Middle frontal gyrus (tissue), 1 donor: Measurements from ENCODE around the gene TICAM2.

ENCODE experiments used
- DNase-seq: peaks from one replicate; pipeline ENCODE4 v3.0.0-alpha.2; 2015; ENCODE audit warnings: low spot score; ENCODE audit errors: extremely low spot score

Gene TICAM2

GRCh38 chr5:115611873-115612272 is 9.6 kb upstream of the TICAM2 start:
- no peak for DNase-seq

GRCh38 chr5:115607935-115608334 is 5.7 kb upstream of the TICAM2 start:
- no peak for DNase-seq

GRCh38 chr5:115605436-115605835 is 3.2 kb upstream of the TICAM2 start:
- no peak for DNase-seq

- DNase-seq, result no peak
These were observed 379 bp upstream of the TICAM2 start for GRCh38 chr5:115602591-115603125.

- no peak for DNase-seq
These were observed 1.5 kb downstream of the TICAM2 start for GRCh38 chr5:115600766-115601165.

GRCh38 chr5:115599924-115600323 is 2.4 kb downstream of the TICAM2 start:
- no peak for DNase-seq

GRCh38 chr5:115599502-115599901 is 2.8 kb downstream of the TICAM2 start:
- DNase-seq, result no peak

GRCh38 chr5:115594128-115595047 is 7.9 kb downstream of the TICAM2 start:
- no peak for DNase-seq

GRCh38 chr5:115589043-115589442 is 13.2 kb downstream of the TICAM2 start:
- no peak for DNase-seq

- DNase-seq, result no peak
These were observed 13.6 kb downstream of the TICAM2 start for GRCh38 chr5:115588640-115589039.

- DNase-seq, result no peak
These were observed 15.6 kb downstream of the TICAM2 start for GRCh38 chr5:115586525-115587146.

GRCh38 chr5:115585265-115585664 is 17.0 kb downstream of the TICAM2 start:
- DNase-seq, result no peak

- DNase-seq, result no peak
These were observed 17.8 kb downstream of the TICAM2 start for GRCh38 chr5:115584501-115584900.

GRCh38 chr5:115583474-115583873 is 18.8 kb downstream of the TICAM2 start:
- DNase-seq, result no peak

GRCh38 chr5:115580941-115581340 is 21.3 kb downstream of the TICAM2 start:
- no peak for DNase-seq

GRCh38 chr5:115579747-115580173 is 22.5 kb downstream of the TICAM2 start:
- DNase-seq, result no peak

GRCh38 chr5:115579216-115579615 is 23.1 kb downstream of the TICAM2 start:
- no peak for DNase-seq

- no peak for DNase-seq
These were observed 23.6 kb downstream of the TICAM2 start for GRCh38 chr5:115578657-115579056.

- DNase-seq, result no peak
These were observed 24.5 kb downstream of the TICAM2 start for GRCh38 chr5:115577741-115578140.

- no peak for DNase-seq
These were observed 24.9 kb downstream of the TICAM2 start for GRCh38 chr5:115577329-115577728.

GRCh38 chr5:115575167-115576070 is 26.9 kb downstream of the TICAM2 start:
- DNase-seq, result no peak
